Activated T-cell treated with anti-CD3 and anti-CD28 coated beads, Interleukin-2, amount 50 U/mL, for 1 hour (primary cell): ENCODE results near the gene GNG4.
"Not testable (repeated sequence)": the region's sequence is repeated elsewhere in the genome, so short reads cannot be mapped to it uniquely, and the experiment has no call there.

Experiments used
- DNase-seq: peaks from one replicate; pipeline ENCODE4 v3.0.0-alpha.2; 2020

Gene GNG4

GRCh38 chr1:235624721-235625333, 24.8 kb downstream of the GNG4 start:
- no peak for DNase-seq

DNA sequence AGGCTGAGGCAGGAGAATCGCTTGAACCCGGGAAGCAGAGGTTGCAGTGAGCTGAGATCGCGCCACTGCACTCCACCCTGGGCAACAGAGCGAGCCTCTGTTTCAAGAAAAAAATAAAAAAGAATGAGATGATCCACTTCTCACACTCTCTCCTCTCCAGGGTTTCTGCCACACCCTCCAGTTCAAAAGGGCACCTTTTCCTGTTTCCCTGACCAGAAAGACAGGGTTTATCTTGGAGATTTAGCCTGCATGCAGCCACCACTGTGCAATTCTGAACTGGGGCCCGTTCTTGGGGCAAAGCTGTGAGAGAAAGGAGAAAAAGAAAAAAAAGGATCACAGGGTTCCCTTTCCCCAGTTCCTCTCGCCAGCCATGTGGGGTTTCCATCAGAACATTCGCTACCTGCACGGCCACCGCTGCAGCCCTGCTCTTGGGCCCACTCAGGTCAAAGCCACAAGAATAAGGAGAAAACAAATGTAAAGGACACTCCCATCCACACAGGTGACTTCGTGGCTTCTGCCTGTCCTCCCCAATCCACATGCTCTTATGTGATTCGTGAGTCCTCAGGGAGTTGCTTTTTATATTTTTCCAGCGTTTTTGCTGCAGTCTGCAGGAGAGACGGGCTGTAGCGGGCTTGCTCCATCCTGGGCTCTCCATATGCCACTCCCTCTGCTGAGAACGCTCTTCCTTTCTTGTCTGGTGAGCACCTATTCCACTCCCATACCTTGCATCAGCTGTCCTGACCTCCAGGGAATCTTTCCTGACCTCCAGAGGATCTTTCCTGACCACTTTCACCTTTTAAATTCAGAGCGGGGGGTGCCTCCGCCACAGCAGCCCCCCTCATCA, 26.4 kb downstream of the GNG4 start:
- no peak for DNase-seq

GRCh38 chr1:235619149-235619548, 30.4 kb downstream of the GNG4 start:
- not testable (repeated sequence) for DNase-seq

GRCh38 chr1:235617808-235618207, 31.8 kb downstream of the GNG4 start:
- DNase-seq, result no peak

- no peak for DNase-seq
Observed at GRCh38 chr1:235617140-235617539, 32.4 kb downstream of the GNG4 start.

DNA sequence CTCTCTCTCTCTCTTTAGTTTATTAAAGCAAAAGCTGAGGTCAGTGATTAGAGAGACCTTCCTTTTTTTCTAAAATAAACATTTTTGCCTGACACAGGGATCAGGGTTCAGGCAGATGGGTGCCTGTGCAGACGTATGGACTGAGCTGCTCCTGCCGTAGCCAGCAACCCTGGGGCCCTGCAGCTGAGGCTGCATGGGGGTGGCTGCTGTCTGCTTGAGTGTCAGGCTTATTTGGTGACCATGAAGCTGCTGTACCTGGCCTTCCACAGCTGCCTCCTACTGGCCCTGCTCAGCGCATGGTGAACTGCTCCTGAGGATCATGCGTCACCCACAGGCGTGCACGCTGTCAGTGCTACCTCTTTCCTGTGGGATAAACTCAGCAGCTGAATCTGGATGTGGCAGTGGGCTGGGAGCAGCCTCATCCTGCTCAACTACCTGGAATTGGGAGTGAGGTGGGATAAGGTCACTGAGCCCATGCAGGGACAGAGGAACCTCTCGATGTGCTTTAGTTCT, 35.1 kb downstream of the GNG4 start:
- DNase-seq, result no peak

DNA sequence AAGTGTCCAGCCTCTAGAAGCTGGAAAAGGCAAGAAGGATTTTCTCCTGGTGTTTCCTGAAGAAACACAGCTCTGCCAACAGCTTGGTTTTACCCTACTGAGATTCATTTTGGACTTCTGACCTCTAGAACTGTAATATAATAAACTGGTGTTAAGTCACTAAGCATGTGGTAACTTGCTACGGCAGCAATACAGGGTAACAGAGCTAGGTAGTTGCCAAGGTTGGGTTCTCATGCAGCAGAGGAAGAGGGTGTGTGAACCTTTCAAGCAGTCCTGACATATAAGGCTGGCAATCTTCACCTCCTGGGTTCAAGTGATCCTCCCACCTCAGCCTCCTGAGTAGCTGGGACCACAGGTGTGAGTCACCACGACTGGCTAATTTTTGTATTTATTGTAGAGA, 36.0 kb downstream of the GNG4 start:
- DNase-seq, result no peak

DNA sequence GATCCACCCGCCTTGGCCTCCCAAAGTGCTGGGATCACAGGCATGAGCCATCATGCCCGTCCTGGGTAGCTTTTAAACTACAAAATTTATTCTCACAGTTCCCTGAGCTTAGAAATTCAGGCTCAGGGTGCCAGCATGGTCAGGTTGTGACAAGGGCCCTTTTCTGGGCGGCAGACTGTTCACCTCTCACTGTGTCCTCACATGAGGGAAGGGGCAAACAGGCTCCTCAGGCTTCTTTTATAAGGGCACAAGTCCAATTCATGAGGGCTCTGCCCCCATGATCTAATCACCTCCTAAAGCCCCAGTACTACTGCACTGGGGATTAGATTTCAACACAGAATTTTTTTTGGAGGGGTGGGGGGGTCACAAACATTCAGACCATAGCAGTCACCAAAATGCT, 36.8 kb downstream of the GNG4 start:
- no peak for DNase-seq

GRCh38 chr1:235610157-235610556, 39.4 kb downstream of the GNG4 start:
- no peak for DNase-seq

- DNase-seq, result no peak
Observed at GRCh38 chr1:235608278-235608677, 41.3 kb downstream of the GNG4 start.

- DNase-seq, result no peak
Observed at GRCh38 chr1:235607284-235607683, 42.3 kb downstream of the GNG4 start.

GRCh38 chr1:235601104-235601503, 48.5 kb downstream of the GNG4 start:
- no peak for DNase-seq

- no peak for DNase-seq
Observed at GRCh38 chr1:235599536-235599935, 50.0 kb downstream of the GNG4 start.

GRCh38 chr1:235597867-235598553, 51.6 kb downstream of the GNG4 start:
- no peak for DNase-seq

DNA sequence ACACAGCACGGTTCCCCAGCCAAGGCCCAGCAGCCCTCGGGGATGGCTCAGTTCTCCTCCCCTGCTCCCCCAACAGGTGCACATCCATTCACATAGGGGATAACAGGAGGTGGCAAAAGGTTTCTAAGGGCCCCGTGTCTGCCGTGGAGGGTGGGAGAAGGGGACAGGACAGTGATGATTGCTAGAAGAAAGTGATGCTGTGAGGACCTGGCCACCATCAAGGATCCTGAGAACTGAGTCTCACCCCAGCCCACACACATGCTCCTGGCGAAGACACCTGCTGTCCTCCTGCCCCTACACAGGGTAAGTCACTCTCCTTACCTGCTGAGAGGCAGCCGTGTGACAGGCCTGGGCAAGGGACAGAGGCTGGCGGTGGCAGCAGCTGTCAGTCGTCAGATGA, 54.5 kb downstream of the GNG4 start:
- DNase-seq, result no peak

GRCh38 chr1:235594281-235594895, 55.2 kb downstream of the GNG4 start:
- DNase-seq, result not testable (repeated sequence)

GRCh38 chr1:235588916-235589515, 60.6 kb downstream of the GNG4 start:
- DNase-seq, result no peak

DNA sequence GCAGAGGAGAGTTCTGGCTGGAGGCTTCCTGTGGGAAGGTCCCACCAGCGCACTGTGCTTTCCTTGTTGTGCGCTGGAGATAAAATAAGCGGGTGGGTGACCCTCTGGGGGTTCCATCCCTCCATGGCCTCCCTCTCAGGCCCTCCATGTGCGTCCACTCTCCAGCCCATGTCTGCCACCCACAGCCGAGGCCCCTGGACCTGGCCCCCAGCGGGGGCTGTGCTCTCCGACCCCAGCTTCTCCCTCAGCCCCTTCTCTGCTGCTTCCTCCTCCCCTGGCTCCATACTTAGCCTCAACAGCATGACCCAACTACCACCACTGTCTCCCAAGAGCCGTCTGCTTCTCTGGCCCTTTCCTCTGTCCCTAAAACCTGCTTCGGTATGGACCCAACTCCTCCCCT, 61.4 kb downstream of the GNG4 start:
- no peak for DNase-seq

GRCh38 chr1:235586992-235587391, 62.6 kb downstream of the GNG4 start:
- no peak for DNase-seq

DNA sequence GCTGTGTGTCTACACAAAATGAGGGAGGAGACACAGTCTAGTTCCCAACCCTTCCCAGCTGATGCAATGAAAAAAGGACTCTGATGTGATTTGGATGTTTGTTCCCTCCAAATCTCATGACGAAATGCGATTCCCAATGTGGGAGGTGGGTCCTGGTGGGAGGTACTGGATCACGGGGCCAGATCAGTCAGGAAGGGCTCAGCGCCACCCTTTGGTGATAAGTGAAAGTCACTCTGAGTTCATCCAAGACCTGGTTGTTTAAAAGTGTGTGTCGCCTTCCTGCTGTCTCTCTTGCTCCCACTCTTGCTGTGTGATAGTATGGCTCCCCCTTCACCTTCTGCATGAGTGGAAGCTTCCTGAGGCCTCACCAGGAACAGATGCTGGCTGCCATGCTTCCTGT, 63.2 kb downstream of the GNG4 start:
- no peak for DNase-seq

GRCh38 chr1:235584973-235585372, 64.6 kb downstream of the GNG4 start:
- DNase-seq, result no peak

- DNase-seq, result no peak
Observed at GRCh38 chr1:235583511-235584001, 66.0 kb downstream of the GNG4 start.

DNA sequence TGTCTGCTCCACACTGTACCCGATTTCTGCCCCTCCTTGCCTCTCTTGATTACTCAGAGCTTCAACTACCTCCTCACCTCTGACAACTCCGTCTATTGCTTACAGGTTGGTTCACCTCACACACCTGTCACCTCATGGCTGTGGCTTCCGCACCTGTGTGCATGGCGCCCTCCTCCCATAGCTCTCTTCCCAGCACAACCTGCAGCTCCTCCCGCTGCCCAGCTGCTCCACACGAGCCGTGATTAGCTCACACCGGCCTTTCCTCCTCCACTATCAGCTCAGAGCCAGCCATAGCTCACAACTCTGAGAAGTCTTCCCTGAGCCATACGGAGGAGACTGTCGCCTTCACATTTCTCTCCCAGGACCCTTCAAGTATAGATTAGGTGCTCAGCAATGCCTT, 67.5 kb downstream of the GNG4 start:
- DNase-seq, result no peak
